Measurements from ENCODE around the gene CORO1C. TPM values are rescaled to one million over a fixed set of nuclear protein-coding genes. Genes with fewer than 3 reads are reported as not detected.

The CORO1C gene
- total RNA-seq, 1 experiment from 2014 or later: 138 TPM

DNA sequence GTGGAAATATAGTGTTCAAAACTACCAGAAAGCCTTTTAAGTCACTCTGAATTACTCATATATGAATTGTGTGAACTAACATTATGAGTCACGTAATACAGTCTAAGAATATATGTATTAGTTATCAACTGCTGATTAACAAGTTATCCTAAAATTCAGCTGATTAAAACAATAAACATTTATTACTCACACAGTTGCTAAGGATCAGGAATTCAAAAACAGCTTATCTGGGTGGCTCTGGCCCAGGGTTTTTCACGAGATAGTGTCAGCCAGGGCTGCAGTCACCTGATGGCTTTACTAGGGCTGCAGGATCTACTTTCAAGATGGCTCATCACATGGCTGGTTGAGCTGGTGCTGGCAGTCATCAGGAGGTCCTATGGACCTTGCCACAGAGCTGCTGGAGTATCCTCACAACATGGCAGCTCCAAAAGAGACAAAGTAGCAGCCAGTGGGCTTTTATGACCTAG lies 36.5 kb downstream of the CORO1C start:
- ATAC-seq: no peak
- Histone ChIP-seq H3K36me3 (ENCODE audit: control insufficient read depth in 1 of 2, insufficient read depth in 2 of 2, low read length in 2 of 2) (peaks cover 5 to 6% of the 10 kb centered on the region in 2 experiments), H3K9ac (ENCODE audit: low read length) (no peak overlapping the region), H3K27ac (ENCODE audit: low read depth, low read length) (no peak overlapping the region), H3K79me2 (ENCODE audit: insufficient read depth, low read length) (peaks cover 84% of the 10 kb centered on the region), H2AFZ (ENCODE audit: low read depth, low read length, poor library complexity, severe bottlenecking) (no peak overlapping the region), H3K27me3 (ENCODE audit: insufficient read depth, low read length) (no peaks in the 10 kb centered on the region), H4K20me1 (ENCODE audit: insufficient read depth) (no peaks in the 10 kb centered on the region), H3K9me2 (ENCODE audit: insufficient read depth) (no peaks in the 10 kb centered on the region), H3K4me1 (ENCODE audit: control insufficient read depth in 1 of 2, insufficient read depth in 2 of 2, low read length in 2 of 2) (peaks cover 26 to 36% of the 10 kb centered on the region in 2 experiments), H3K4me2 (ENCODE audit: low read length) (no peak overlapping the region), H3K4me3 (replicated peaks in 1 of 2; ENCODE audit: low read depth in 1 of 2, low read length in 2 of 2) (no peak overlapping the region), H3K9me3 (ENCODE audit: control insufficient read depth in 1 of 2, insufficient read depth in 1 of 2, low read depth in 1 of 2, low read length in 2 of 2) (no peaks in the 10 kb centered on the region)
- POLR2A ChIA-PET: no interaction called here
- intact Hi-C loops (cut with micrococcal nuclease): loop anchor here (5.0 kb wide), 1 partner anchor 37 kb away; the partner anchor contains the start of gene CORO1C
- CTCF ChIA-PET: no interaction called here
- RAD21 ChIA-PET (ENCODE audit: low non-redundant PET in 1 of 2, low total read pairs in 2 of 2, uncharacterized antibody in 2 of 2, unreplicated experiment in 2 of 2): no interaction called here
- BruUV-seq (replicated peaks): no TSS peak
- TF ChIP-seq SRF (IDR thresholded peaks at IDR 0.05; ENCODE audit: low read depth): no peak
- no peak for TF ChIP-seq JUND (IDR thresholded peaks at IDR 0.05)
- no peak for TF ChIP-seq EZH2phosphoT487 (IDR thresholded peaks at IDR 0.05; ENCODE audit: borderline replicate concordance)
- TF ChIP-seq SP1 (IDR thresholded peaks at IDR 0.05; ENCODE audit: low read depth): no peak
- TF ChIP-seq EGR1 (IDR thresholded peaks at IDR 0.05; ENCODE audit: low read depth): no peak
- no peak for TF ChIP-seq MAX (IDR thresholded peaks at IDR 0.05)
- TF ChIP-seq ZBTB33 (IDR thresholded peaks at IDR 0.05; ENCODE audit: extremely low read depth, insufficient replicate concordance, low read length): no peak
- DNase-seq (ENCODE audit: low read depth, low spot score): no peak

DNA sequence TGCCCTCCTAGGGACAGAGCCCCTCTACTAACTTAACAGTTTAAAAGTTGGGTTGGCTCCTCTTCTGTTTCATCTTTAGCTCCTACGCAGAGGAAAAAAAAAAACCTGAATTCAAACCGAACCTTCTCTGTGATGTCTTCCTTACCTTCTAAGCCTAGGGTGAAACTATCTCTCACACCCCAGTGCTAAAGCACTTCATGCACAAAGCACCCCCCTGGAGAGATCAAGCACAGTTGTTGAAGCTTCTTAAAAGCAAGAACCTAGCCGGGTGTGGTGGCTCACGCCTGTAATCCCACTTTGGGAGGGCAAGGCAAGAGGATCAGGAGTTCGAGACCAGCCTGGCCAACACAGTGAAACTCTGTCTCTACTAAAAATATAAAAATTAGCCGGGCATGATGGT lies 37.6 kb downstream of the CORO1C start:
- DNase-seq (ENCODE audit: low read depth, low spot score) (no peak), ATAC-seq (no peak)
- Histone ChIP-seq H3K36me3 (ENCODE audit: control insufficient read depth in 1 of 2, insufficient read depth in 2 of 2, low read length in 2 of 2) (no peaks in the 10 kb centered on the region), H3K9ac (ENCODE audit: low read length) (no peak overlapping the region), H3K4me1 (ENCODE audit: control insufficient read depth in 1 of 2, insufficient read depth in 2 of 2, low read length in 2 of 2) (peaks cover 36 to 42% of the 10 kb centered on the region in 2 experiments), H3K9me3 (ENCODE audit: control insufficient read depth in 1 of 2, insufficient read depth in 1 of 2, low read depth in 1 of 2, low read length in 2 of 2) (no peaks in the 10 kb centered on the region), H3K27ac (ENCODE audit: low read depth, low read length) (no peak overlapping the region), H3K27me3 (ENCODE audit: insufficient read depth, low read length) (no peaks in the 10 kb centered on the region), H3K4me3 (replicated peaks in 1 of 2; ENCODE audit: low read depth in 1 of 2, low read length in 2 of 2) (no peak overlapping the region), H3K79me2 (ENCODE audit: insufficient read depth, low read length) (peaks cover 83% of the 10 kb centered on the region), H4K20me1 (ENCODE audit: insufficient read depth) (no peaks in the 10 kb centered on the region), H2AFZ (ENCODE audit: low read depth, low read length, poor library complexity, severe bottlenecking) (no peak overlapping the region), H3K9me2 (ENCODE audit: insufficient read depth) (no peaks in the 10 kb centered on the region), H3K4me2 (ENCODE audit: low read length) (no peak overlapping the region)
- POLR2A ChIA-PET: no interaction called here
- BruUV-seq (replicated peaks): no TSS peak
- intact Hi-C loops (cut with micrococcal nuclease): loop anchor here (5.0 kb wide), 1 partner anchor 39 kb away; the partner anchor contains the start of gene CORO1C
- CTCF ChIA-PET: no interaction called here
- RAD21 ChIA-PET (ENCODE audit: low non-redundant PET in 1 of 2, low total read pairs in 2 of 2, uncharacterized antibody in 2 of 2, unreplicated experiment in 2 of 2): no interaction called here
- TF ChIP-seq TCF7L2 (IDR thresholded peaks at IDR 0.05; ENCODE audit: borderline replicate concordance, extremely low read depth, insufficient read depth, insufficient read length) (no peak), ZBTB33 (IDR thresholded peaks at IDR 0.05; ENCODE audit: extremely low read depth, insufficient replicate concordance, low read length) (no peak), POLR2AphosphoS5 (IDR thresholded peaks at IDR 0.05; ENCODE audit: low read depth, low read length) (no peak), EZH2 (IDR thresholded peaks at IDR 0.05) (no peak), SRF (IDR thresholded peaks at IDR 0.05; ENCODE audit: low read depth) (no peak), RAD21 (IDR thresholded peaks at IDR 0.05; ENCODE audit: low read depth) (no peak), CEBPB (IDR thresholded peaks at IDR 0.05; ENCODE audit: low read depth) (no peak), JUND (IDR thresholded peaks at IDR 0.05) (no peak), MAX (IDR thresholded peaks at IDR 0.05) (no peak), ZFX (IDR thresholded peaks at IDR 0.05) (no peak), ZNF274 (IDR thresholded peaks at IDR 0.05; ENCODE audit: low read depth, low read length) (no peak), SIN3A (IDR thresholded peaks at IDR 0.05; ENCODE audit: low read depth) (no peak), POLR2A (IDR thresholded peaks at IDR 0.05; ENCODE audit: borderline replicate concordance, extremely low read depth, insufficient read depth, insufficient read length) (no peak)
- TF ChIP-seq, protein P1, sequence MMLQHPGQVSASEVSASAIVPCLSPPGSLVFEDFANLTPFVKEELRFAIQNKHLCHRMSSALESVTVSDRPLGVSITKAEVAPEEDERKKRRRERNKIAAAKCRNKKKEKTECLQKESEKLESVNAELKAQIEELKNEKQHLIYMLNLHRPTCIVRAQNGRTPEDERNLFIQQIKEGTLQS (IDR thresholded peaks at IDR 0.05): no peak

Measured in HCT116 (cell line).